HG03457 (cell line): Measurements from ENCODE around the gene BCL7C.
"Not testable (repeated sequence)": the region's sequence is repeated elsewhere in the genome, so short reads cannot be mapped to it uniquely, and the experiment has no call there.

Experiments used
- ATAC-seq: cut with Tn5 transposase; IDR thresholded peaks from one replicate; pipeline ENCODE4 v1.9.1; 2021; ENCODE audit warnings: moderate number of reproducible peaks; ENCODE audit not compliant: unreplicated experiment

BCL7C gene

GRCh38 chr16:30870904-30871303, 23.0 kb downstream of the BCL7C start:
- ATAC-seq: no peak

- no peak for ATAC-seq
Observed at GRCh38 chr16:30867747-30868146, 26.1 kb downstream of the BCL7C start.

GRCh38 chr16:30866031-30866430, 27.8 kb downstream of the BCL7C start:
- ATAC-seq: no peak

GRCh38 chr16:30863178-30863577, 30.7 kb downstream of the BCL7C start:
- not testable (repeated sequence) for ATAC-seq

- ATAC-seq: not testable (repeated sequence)
Observed at GRCh38 chr16:30860729-30861128, 33.1 kb downstream of the BCL7C start.

- ATAC-seq: no peak
Observed at GRCh38 chr16:30858829-30859423, 35.0 kb downstream of the BCL7C start.

GRCh38 chr16:30858111-30858495, 35.8 kb downstream of the BCL7C start:
- ATAC-seq: no peak

- no peak for ATAC-seq
Observed at GRCh38 chr16:30853758-30854157, 40.1 kb downstream of the BCL7C start.

- no peak for ATAC-seq
Observed at GRCh38 chr16:30850246-30850645, 43.6 kb downstream of the BCL7C start.

- ATAC-seq: no peak
Observed at GRCh38 chr16:30846649-30847402, 47.1 kb downstream of the BCL7C start.

- ATAC-seq: no peak
Observed at GRCh38 chr16:30844671-30845449, 49.0 kb downstream of the BCL7C start.

- no peak for ATAC-seq
Observed at GRCh38 chr16:30844346-30844670, 49.6 kb downstream of the BCL7C start.

GRCh38 chr16:30843501-30843900, 50.4 kb downstream of the BCL7C start:
- no peak for ATAC-seq

- ATAC-seq: no peak
Observed at GRCh38 chr16:30842971-30843370, 50.9 kb downstream of the BCL7C start.

- ATAC-seq: no peak
Observed at GRCh38 chr16:30841332-30841731, 52.5 kb downstream of the BCL7C start.

- no peak for ATAC-seq
Observed at GRCh38 chr16:30840611-30841010, 53.3 kb downstream of the BCL7C start.

GRCh38 chr16:30839523-30840227, 54.2 kb downstream of the BCL7C start:
- ATAC-seq: no peak

GRCh38 chr16:30838876-30839471, 54.9 kb downstream of the BCL7C start:
- no peak for ATAC-seq

- ATAC-seq: no peak
Observed at GRCh38 chr16:30837904-30838303, 56.0 kb downstream of the BCL7C start.
